IPS DF 4.7 (cell line): ENCODE data around the gene TANGO6.

Experiments used
- DNase-seq: peaks from one replicate; pipeline ENCODE4 v3.0.0-alpha.2; 2013; ENCODE audit warnings: low spot score; ENCODE audit errors: extremely low read depth

TANGO6 gene

GRCh38 chr16:68907297-68907696, 64.0 kb downstream of the TANGO6 start:
- no peak for DNase-seq

- no peak for DNase-seq
Observed at GRCh38 chr16:68907781-68908181, 64.5 kb downstream of the TANGO6 start.

GRCh38 chr16:68909099-68909733, 65.9 kb downstream of the TANGO6 start:
- no peak for DNase-seq

- DNase-seq, result no peak
Observed at GRCh38 chr16:68910051-68910450, 66.7 kb downstream of the TANGO6 start.

GRCh38 chr16:68915589-68915988, 72.3 kb downstream of the TANGO6 start:
- no peak for DNase-seq

- DNase-seq, result no peak
Observed at GRCh38 chr16:68917541-68917940, 74.2 kb downstream of the TANGO6 start.

GRCh38 chr16:68920349-68920748, 77.0 kb downstream of the TANGO6 start:
- no peak for DNase-seq

- DNase-seq, result no peak
Observed at GRCh38 chr16:68921637-68922036, 78.3 kb downstream of the TANGO6 start.

GRCh38 chr16:68923116-68923515, 79.8 kb downstream of the TANGO6 start:
- no peak for DNase-seq

GRCh38 chr16:68927018-68927417, 83.7 kb downstream of the TANGO6 start:
- no peak for DNase-seq

GRCh38 chr16:68931196-68931595, 87.9 kb downstream of the TANGO6 start:
- DNase-seq, result no peak

GRCh38 chr16:68934402-68934801, 91.1 kb downstream of the TANGO6 start:
- no peak for DNase-seq

- DNase-seq, result no peak
Observed at GRCh38 chr16:68935008-68935407, 91.7 kb downstream of the TANGO6 start.

GRCh38 chr16:68936736-68937631, 93.7 kb downstream of the TANGO6 start:
- DNase-seq, result no peak

- DNase-seq, result no peak
Observed at GRCh38 chr16:68939692-68940320, 96.5 kb downstream of the TANGO6 start.

GRCh38 chr16:68940816-68941215, 97.5 kb downstream of the TANGO6 start:
- DNase-seq, result no peak

- no peak for DNase-seq
Observed at GRCh38 chr16:68943961-68944360, 100.6 kb downstream of the TANGO6 start.

- no peak for DNase-seq
Observed at GRCh38 chr16:68948230-68948910, 105.0 kb downstream of the TANGO6 start.

- no peak for DNase-seq
Observed at GRCh38 chr16:68951991-68952877, 108.9 kb downstream of the TANGO6 start.

- no peak for DNase-seq
Observed at GRCh38 chr16:68954911-68955635, 111.7 kb downstream of the TANGO6 start.
